ENCODE results near the gene SYCE1L.

Gene SYCE1L

DNA sequence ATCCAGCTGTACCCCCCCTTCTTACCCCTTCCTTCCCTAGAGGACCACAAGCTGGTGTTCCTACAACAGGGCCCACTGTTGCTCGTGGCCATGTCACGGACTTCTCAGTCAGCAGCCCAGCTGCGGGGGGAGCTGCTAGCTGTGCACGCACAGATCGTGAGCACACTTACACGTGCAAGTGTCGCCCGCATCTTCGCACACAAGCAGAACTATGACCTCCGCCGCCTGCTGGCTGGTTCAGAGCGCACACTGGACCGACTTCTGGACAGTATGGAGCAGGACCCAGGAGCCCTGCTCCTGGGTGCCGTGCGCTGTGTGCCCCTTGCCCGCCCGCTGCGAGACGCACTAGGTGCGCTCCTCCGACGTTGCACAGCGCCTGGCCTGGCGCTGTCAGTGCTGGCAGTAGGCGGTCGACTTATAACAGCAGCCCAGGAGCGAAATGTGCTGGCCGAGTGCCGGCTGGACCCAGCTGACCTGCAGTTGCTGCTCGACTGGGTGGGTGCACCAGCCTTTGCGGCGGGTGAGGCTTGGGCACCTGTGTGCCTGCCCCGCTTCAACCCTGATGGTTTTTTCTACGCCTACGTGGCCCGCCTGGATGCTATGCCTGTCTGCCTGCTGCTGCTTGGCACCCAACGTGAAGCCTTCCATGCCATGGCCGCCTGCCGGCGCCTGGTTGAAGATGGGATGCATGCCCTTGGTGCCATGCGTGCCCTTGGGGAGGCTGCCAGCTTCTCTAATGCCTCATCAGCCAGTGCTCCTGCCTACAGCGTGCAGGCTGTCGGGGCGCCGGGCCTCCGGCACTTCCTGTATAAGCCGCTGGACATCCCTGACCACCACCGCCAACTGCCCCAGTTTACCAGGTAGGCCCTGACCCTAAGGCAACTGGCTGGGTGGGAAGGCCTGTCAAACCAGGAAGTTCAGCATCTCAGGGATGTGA is 4.6 kb upstream of the SYCE1L start:
- no peak for DNase-seq
- in situ Hi-C loops (cut with HindIII; ENCODE audit: low pct_ligation_motif_present, low pct_unique_long_range_greater_than_20kb, low sequenced_read_pairs): no loop called here

DNA sequence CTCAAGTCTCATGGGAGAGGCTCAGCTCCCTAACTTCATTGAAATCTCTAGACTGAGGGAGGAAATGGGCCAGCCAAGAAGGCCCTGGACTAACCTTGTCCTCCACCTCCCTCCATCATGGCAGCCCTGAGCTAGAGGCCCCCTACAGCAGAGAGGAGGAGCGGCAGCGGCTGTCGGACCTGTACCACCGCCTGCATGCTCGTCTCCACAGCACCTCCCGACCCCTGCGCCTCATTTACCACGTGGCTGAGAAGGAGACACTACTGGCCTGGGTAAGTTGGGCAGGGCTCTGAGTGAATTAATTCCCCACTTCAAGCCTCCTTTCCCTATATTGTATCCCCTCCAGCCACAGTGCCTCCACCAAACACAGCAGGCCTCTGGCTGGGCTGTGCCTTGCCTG is 3.8 kb upstream of the SYCE1L start:
- no peak for DNase-seq
- in situ Hi-C loops (cut with HindIII; ENCODE audit: low pct_ligation_motif_present, low pct_unique_long_range_greater_than_20kb, low sequenced_read_pairs): no loop called here

DNA sequence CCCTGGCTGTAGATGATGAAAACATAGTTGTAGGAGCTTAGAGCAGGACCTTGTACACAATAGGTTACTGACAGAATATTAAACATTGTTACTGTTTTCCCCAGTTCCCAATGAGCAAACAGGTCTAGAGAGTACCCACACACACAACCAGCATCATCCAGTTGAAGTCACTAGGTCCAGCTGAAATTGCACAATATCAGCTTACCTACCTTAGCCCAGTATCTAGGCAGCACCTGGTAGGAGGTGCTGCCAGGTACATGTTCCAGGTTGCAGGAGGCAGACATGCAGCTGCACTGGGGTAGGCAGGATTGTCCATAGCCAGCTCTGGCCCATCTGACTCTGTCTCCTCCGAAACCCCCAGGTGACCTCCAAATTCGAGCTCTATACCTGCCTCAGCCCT is 1.5 kb upstream of the SYCE1L start:
- no peak for DNase-seq
- in situ Hi-C loops (cut with HindIII; ENCODE audit: low pct_ligation_motif_present, low pct_unique_long_range_greater_than_20kb, low sequenced_read_pairs): no loop called here

DNA sequence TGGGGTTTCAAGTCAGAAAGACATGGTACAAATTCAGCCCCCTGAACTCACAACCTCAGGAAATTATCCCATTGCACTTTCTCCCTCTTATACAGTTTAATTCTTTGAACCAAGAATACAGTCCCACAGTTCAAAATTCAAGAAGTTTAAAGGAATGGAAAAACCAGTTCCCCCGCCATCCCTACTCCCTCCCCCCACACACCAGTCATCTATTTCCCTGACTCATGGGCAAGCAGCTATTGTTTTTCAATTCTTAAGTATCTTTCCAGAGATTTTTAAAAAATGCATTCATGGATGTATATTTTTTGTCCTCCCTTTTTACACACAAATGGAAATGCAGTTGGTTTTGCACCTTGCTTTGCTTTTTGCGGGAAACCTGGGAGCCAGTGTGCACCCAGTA is 7.3 kb downstream of the SYCE1L start:
- DNase-seq: no peak
- in situ Hi-C loops (cut with HindIII; ENCODE audit: low pct_ligation_motif_present, low pct_unique_long_range_greater_than_20kb, low sequenced_read_pairs): no loop called here

DNA sequence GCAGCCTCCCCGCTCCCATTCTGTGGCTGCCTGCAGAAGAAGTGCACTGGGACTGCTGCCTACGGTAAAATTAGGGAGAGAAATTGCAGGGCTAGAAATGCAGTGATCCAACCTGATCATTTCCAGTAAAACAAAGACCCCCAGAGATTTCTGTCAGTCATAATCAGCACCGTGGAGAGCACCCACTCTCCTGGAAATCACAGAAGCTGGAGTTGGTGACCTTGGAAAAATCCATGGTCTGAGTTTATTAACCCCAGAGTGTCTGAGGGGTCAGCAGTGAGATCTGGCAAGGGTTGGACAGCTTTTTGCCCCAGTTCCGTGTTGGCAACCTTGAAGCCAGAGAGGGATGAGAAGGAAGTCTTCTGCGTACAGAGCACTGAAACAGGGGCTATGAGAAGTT is 7.8 kb downstream of the SYCE1L start:
- in situ Hi-C loops (cut with HindIII; ENCODE audit: low pct_ligation_motif_present, low pct_unique_long_range_greater_than_20kb, low sequenced_read_pairs): no loop called here
- no peak for DNase-seq

DNA sequence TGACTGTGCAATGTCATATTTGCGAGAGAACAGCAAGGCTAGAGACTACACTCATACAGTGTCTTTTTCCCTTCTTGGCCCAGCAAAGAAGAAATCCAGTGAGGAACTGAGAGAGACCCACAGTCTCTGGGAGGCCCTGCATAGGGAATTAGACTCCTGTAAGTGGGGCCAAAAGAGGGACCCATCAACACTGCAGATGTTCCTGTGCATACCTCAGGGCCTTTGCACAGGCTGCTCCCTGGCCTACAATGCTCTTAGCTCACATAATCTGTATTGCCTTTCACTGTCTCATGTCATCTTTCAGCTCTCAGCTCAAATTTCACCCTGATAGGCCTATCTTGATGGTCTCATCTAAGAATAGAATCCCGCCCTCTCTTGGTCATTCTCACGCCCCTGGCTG is 9.2 kb downstream of the SYCE1L start:
- no peak for DNase-seq
- in situ Hi-C loops (cut with HindIII; ENCODE audit: low pct_ligation_motif_present, low pct_unique_long_range_greater_than_20kb, low sequenced_read_pairs): no loop called here

DNA sequence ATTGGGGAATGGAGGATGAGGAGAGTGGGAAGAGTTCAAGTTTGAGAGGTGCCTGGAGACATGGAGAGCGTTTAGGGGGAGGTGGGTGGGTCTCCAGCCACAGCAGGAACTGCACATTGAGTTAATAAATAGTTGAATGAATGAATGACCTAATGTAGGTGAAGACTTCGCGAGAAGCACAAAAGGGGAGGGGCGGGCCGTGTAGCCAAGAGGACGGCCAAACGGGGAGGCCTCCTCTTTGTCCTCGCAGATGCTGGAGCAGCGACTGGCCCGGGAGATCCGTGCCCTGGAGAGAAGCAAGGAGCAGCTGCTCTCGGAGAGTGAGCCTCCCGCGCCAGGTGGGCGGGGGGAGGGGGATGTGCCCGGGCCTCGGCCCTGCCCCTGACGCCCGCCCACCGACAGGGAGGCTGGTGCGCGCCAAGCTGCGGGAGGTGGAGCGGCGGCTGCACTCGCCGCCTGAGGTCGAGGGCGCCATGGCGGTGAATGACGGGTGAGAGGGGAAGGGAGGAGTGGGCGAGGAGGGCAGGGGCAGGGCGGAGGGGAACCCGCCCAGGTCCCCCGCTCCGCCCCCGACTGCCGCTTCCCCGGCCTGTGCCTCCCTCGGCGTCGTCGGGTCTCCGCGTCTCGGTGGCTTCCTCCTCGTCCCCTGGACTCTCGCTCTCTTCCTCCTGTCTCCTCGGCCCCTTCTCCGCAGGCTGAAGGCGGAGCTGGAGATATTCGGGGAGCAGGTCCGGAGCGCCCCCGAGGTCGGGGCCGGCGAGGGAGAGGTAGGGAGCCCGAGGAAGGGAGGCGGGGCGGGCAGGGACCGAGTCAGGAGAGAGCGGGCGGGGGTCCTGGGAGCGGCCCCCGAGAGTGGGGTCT is 12.9 kb downstream of the SYCE1L start:
- in situ Hi-C loops (cut with HindIII; ENCODE audit: low pct_ligation_motif_present, low pct_unique_long_range_greater_than_20kb, low sequenced_read_pairs): no loop called here
- DNase-seq: peak; percentile 87

DNA sequence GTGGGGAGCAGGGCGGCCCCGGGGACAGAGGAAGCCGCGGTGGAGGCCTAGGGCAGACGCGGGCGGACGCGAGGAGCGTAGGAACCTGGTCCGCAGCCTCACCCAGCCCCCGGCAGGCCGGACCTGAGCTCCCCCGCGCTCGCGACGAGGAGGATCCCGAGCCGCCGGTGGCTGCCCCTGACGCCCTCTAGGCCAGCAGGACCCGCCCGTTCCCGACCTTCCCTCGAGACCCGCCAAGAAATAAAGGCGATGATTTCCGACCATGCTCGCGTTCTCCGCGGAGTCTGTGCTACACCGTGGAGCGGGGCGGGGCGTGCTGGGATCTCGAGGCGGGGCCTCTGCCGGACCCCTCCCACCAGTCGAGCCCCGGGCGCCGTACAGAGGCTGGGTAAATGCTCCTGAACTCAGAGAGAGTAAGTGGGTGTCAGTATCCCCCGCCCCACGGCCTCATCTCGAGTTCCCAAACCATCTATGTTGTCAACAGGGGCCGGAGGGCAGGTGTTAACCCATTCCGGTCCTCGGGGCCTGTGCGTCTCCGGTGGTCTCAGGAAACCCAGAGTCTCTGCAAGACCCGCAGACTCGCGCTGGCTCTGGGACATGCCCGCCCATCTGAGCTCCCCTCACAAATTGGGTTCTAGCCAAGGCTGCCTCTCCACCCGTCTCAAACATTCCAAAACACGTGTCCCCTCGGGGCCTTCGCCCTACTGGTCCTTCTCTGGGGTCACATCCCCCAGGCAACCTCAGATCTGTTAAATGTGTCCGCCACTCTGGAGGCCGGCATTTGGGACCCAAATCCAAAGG is 13.7 kb downstream of the SYCE1L start:
- in situ Hi-C loops (cut with HindIII; ENCODE audit: low pct_ligation_motif_present, low pct_unique_long_range_greater_than_20kb, low sequenced_read_pairs): no loop called here
- peak; percentile 82 for DNase-seq

DNA sequence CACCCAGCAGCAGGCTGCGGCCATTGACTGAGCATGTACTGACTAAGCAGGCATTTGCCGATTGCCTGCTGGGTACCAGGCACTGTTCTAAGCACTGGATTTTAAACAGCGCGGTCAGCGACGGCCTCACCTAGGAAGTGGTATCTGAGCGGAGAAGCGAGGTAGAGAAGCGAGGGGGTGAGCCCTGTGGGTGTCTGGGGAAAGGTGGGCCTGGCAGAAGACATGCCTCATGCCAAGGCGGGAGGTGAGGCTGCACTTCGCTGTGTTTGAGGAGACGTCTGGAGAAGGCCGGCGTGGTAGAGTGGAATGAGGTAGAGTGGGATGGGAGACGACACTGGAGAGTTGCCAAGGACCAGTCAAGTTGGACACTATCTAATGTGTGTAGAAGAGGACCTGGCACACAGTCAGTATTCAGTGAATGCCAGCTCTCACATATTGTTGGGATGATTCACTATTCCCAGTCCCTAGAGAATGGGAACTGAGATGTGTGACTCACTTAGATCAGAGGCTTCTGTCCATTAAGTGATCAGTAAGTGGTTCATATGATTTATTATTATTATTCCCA is 14.4 kb downstream of the SYCE1L start:
- peak; percentile 99 for DNase-seq
- in situ Hi-C loops (cut with HindIII; ENCODE audit: low pct_ligation_motif_present, low pct_unique_long_range_greater_than_20kb, low sequenced_read_pairs): no loop called here

DNA sequence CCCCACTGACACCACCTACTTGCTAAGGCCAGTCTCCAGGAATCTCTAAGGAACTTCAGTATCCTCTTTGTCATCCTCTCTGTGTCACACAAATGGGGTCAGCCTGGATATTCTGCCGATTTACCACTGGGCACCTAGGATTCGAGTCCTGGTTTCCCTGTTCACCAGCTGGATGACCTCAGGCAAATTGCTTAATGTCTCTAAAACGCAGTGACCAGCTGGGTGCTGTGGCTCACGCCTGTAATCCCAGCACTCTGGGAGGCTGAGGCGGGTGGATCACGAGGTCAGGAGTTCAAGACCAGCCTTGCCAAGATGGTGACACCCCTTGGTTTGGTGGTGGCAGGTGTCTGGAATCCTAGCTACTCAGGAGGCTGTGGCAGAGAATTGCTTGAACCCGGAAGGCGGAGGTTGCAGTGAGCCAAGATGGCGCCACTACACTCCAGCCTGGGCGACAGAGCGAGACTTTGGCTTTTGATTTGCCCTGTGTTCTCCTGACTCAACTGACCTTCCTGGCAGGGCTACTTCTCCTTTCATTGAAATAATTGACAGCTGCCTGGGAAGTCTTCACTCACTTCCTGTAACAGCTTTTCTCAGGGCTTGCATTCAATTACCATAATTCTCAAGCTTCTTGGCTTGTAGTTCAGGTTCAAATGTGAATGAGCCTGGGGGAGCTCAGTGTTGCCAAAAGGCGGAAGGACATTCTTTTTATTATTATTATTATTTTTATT is 15.4 kb downstream of the SYCE1L start:
- in situ Hi-C loops (cut with HindIII; ENCODE audit: low pct_ligation_motif_present, low pct_unique_long_range_greater_than_20kb, low sequenced_read_pairs): no loop called here
- DNase-seq: peak; percentile 51

DNA sequence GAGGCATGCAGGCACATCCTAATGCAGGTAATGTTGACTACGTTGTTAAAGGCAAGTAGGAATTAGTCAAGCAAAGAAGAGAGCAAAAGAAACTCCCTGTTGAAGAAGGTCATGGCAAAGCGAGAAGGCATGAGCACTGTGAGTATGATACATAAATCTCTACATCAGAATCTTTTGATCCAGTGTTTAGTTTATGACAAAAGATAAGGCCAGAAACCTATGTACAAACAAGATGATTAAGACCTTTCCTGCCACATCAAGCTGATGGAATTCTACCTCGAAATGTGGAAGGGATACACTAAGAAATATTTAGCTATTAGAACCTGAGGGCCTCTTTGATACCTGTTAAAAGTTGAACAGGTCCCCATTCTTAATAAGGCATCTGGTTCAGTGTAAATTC is 20.2 kb downstream of the SYCE1L start:
- in situ Hi-C loops (cut with HindIII; ENCODE audit: low pct_ligation_motif_present, low pct_unique_long_range_greater_than_20kb, low sequenced_read_pairs): no loop called here
- no peak for DNase-seq

DNA sequence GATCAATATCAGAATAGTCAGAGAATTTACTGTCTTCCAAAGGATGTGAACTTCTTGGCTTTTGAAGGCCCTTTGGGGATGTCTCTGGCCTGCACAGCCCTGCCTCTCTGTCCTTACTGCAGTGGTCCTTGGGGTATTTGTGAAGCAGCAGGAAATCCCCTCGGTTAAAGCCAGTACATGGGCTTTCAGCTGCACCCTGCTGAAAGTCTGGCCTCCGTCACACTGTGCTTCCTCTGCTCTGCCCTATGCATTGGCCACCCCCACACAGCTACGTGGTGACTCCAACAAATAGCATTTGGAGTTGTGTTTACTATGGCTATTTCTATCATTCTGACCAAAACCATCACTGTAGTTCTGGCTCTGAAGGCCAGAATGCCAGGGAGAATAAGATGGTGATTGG is 21.2 kb downstream of the SYCE1L start:
- in situ Hi-C loops (cut with HindIII; ENCODE audit: low pct_ligation_motif_present, low pct_unique_long_range_greater_than_20kb, low sequenced_read_pairs): loop anchor here (10.0 kb wide), 1 partner anchor 364 kb away; no protein-coding TSS in a partner anchor
- no peak for DNase-seq

DNA sequence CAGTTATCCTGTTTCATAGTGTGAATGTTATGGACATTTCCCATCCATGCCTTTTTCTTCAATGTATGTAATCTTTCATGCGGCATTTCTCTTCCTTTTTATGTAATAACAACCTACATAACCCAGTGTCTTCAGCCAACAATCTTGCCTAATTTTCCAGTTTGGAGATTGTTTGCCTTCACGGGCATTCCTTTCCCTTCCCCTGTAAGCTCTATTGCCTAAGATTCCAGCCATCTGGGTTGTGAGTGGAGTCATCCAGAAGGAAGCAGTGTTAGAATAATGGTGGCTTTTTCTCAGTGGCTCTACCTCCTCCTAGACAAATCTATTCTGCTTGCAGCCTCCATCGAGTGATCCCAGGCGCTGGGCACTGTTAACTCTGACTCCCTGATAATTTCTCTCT is 22.3 kb downstream of the SYCE1L start:
- no peak for DNase-seq
- in situ Hi-C loops (cut with HindIII; ENCODE audit: low pct_ligation_motif_present, low pct_unique_long_range_greater_than_20kb, low sequenced_read_pairs): loop anchor here (10.0 kb wide), 1 partner anchor 363 kb away; no protein-coding TSS in a partner anchor

DNA sequence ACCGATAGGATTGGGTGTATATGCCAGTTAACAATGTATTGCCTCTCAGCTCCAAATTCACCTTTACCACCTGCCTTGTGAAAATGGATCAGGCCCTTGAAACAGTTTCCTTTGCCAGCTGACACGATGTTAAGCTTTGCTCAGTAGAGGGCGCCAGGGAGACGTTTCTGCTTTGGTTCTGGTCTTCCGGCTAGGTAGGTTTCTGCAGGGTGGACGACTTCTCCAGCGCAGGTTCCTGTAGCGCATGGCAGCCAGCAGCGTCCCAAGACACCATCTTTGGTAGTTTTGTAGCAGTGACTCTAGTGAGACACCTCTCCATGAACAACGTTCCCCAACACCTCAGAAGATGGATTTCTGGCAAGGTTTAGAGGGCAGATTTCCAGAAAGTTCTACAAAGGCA is 24.0 kb downstream of the SYCE1L start:
- DNase-seq: peak; percentile 50
- in situ Hi-C loops (cut with HindIII; ENCODE audit: low pct_ligation_motif_present, low pct_unique_long_range_greater_than_20kb, low sequenced_read_pairs): loop anchor here (10.0 kb wide), 1 partner anchor 362 kb away; no protein-coding TSS in a partner anchor

DNA sequence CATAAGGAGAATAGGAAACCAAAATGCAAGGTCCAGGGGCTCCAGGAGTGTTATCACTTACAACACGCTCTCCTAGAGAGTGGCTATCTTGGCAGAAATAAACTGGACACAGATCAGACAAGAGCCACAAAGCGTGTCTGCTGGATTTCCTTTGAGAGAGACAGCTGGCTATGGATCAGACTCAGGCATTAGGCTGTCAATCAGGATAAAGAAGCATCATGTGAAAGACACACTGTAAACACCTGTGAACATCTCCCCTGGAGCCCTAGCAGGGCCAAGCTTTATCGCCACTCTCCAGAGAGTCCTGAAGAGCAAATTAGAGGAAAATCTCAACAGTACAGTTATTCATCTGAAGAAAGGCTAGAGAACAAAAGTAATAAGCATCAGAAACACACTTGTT is 26.0 kb downstream of the SYCE1L start:
- no peak for DNase-seq
- in situ Hi-C loops (cut with HindIII; ENCODE audit: low pct_ligation_motif_present, low pct_unique_long_range_greater_than_20kb, low sequenced_read_pairs): loop anchor here (10.0 kb wide), 1 partner anchor 360 kb away; no protein-coding TSS in a partner anchor

DNA sequence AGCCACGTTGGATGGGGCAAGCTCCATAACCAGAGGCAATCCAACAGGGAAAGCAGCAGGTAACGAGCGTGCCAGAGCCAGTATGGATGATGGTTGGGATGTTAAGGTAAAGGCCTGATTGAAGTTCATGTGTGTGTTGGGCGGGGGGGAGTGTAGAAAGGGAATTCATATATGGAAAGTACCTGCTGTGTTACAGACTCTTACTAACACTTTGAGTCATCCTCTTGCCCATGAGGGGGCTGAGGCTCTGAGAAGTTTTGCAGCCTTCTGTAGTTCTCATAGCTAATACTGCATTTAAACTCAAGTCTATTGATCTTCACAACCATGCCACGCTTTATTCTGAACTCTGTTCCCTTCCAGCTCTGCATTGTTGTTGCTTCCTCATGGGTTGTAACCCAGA is 28.5 kb downstream of the SYCE1L start:
- no peak for DNase-seq
- in situ Hi-C loops (cut with HindIII; ENCODE audit: low pct_ligation_motif_present, low pct_unique_long_range_greater_than_20kb, low sequenced_read_pairs): loop anchor here (10.0 kb wide), 1 partner anchor 357 kb away; no protein-coding TSS in a partner anchor

DNA sequence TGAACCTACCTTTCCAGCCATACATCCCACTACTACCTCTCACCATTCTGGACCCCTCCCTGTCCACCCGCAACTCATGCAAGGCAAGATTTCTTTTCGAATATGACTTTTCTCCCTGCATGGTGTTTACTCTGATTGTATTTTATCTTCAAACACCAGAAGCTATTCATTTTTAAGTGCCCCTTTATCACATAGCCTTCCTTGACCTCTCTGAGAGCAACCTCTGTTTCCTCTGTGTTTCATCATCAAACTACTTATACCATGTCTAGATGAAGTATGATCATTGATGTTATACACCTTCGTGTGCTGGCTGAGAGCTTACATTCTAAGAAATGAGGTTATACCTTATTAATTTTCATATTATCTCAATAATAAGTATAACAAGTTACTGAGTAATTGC is 31.8 kb downstream of the SYCE1L start:
- no peak for DNase-seq
- in situ Hi-C loops (cut with HindIII; ENCODE audit: low pct_ligation_motif_present, low pct_unique_long_range_greater_than_20kb, low sequenced_read_pairs): no loop called here
